Superior temporal gyrus (tissue), 1 donor: ENCODE measurements around the gene GYS1.

Source experiments
- DNase-seq: peaks from one replicate; pipeline ENCODE4 v3.0.0-alpha.2; 2016; ENCODE audit errors: extremely low spot score

Gene GYS1

DNA sequence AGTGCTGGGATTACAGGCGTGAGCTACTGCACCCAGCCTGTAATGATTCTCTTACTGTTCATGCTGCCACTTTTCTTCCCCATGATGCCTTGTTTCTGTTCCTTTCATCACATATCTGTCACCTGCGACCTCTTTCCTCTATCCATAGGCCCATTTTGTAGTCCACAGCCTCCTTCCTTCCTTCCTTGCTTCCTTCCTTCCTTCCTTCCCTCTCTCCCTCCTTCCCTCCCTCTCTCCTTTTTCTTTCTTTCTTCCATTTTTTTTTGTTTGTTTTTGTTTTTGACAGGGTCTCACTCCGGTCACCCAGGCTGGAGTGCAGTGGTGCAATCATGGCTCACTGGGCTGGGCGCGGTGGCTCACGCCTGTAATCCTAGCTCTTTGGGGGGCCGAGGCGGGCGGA, 4.2 kb downstream of the GYS1 start:
- no peak for DNase-seq

DNA sequence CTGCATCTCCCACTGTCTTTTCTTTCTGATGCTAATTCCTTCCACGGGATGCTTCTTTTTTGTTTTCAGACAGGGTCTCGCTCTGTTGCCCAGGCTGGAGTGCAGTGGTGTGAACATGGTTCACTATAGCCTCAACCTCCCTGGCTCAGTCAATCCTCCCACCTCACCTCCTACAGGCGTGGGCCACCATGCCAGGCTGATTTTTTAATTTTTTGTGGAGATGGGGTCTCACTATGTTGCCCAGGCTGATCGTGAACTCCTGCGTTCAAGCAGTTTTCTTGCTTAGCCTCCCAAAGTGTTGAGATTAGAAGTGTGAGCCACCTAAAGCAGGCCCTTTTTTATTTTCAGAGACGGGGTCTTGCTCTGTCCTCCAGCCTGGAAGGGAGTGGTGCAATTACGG, 4.8 kb downstream of the GYS1 start:
- DNase-seq, result no peak

DNA sequence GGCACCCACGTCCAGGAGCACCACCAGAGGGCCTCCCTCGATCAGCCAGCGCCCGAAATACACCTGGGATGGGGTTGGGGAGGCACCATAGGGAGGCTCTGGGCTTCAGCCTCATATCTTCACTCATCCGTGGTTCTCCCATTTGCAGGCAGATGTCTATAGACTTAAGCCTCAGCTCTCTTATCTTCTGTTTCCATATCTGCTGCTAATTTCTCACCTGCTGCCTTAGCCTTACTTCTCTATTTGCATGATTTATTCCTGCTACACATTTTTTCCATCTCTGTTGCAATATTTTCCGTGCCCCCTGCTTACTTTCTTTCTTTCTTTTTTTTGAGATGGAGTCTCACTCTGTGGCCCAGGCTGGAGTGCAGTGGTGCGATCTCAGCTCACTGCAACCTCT, 5.8 kb downstream of the GYS1 start:
- DNase-seq, result no peak

DNA sequence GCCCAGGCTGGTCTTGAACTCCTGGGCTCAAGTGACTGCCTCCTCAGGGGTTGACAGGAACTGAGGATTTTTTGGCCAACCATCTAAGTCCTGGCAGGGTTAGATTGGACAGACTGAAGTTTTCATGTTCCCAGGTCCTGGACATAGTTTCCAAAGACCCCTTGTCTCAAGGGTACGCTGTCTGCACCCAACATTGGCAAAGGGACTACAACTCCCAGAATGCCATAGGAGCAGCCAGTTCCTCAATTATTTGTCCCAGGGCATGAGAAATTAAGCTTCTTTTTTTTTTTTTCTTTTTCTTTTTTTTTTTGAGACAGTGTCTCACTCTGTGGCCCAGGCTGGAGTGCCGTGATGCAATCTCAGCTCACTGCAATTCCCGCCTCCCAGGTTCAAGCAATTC, 6.9 kb downstream of the GYS1 start:
- DNase-seq, result no peak

DNA sequence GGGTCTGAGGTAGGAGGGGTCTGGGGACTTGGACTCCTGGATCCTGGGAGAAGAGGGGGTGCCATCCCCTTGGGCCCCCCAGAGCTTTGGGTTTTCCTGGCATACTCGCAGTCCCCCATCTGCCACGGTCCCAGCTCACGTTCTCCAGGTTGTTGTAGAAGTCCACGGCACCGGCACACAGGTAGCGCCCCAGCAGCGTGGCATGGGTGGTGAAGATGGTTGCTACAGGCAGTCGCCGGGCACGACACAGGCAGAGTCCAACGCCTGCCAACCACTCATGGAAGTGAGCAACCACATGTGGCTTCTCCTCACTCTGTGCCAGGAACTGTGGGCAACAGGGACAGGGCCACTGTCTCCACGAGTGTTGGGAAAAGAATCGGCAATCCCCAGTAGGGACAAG, 7.4 kb downstream of the GYS1 start:
- DNase-seq, result no peak

DNA sequence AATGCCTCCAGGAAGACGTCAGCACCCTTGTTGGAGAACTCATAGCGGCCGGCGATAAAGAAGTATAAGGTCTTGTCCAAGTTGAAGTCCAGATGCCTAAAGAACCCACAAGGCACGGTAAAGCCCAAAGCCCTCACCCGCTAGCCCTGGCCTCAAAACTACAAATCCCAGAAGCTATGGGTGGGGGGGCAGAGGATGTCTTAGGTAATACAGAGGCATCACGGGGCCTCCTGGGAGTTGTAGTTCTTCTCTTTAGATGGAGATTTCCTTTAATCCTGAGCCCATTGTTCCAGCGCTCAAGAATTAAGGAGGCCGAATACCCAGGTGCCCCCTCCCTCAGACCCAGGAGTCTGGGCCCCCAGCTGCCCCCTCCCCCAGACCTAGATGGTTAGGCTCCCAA, 10.8 kb downstream of the GYS1 start:
- DNase-seq, result no peak

DNA sequence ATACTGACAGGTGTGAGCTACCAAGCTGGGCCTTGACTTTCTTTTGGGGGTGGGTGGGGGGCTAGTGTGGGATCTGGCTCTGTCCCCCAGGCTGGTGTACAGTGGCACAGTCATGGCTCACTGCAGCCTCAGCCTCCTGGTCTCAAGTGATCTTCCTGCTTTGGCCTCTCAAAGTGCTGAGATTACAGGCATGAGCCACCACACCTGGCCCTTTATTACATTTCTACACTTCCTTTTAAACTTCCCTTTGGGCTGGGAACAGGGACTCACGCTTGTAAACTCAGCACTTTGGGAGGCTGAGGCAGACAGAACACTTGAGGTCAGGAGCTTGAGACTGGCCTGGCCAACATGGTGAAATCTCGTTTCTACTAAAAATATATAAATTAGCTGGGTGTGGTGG, 16.0 kb downstream of the GYS1 start:
- no peak for DNase-seq

DNA sequence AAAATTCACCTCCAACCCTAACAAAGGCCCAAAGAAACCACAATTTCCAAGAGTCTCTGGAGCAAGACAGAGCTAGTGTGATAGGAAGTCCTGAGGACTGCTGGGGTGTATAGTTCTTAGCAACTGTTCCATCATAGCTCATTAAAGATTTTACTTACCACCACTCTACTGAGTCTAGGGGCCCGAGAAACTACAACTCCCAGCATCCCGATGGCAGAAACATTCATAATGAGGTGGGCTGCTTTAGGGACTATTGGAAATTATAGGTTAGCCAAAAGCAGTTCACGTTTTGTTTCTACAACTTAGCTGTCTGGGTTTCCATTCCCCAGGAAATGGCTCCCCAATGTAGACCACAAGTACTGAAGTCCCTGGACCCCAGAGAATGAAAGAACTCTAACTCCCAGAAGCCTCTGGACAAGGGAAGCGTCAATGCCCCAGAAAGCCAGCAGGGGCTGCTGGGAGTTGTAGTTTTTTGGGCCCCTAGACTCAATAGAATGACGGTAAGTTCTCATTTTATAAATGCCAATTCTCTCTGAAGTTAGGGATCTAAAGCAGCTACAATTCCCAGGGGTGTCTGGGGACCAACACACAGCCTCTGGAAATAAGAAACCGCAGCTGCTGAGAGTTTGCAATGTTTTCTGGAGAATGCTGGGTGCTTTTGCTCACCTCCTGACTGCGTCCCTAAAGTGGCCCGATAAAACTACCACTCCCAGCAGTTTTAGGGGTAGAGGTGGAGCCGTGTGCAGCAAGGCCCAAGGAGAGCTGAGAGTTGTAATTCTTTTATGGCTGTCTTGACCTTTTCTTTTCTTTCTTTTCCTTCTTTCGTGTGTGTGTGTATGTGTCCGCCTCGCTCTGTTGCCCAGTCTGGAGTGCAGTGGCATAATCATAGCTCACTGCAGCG, 16.9 kb downstream of the GYS1 start:
- no peak for DNase-seq

DNA sequence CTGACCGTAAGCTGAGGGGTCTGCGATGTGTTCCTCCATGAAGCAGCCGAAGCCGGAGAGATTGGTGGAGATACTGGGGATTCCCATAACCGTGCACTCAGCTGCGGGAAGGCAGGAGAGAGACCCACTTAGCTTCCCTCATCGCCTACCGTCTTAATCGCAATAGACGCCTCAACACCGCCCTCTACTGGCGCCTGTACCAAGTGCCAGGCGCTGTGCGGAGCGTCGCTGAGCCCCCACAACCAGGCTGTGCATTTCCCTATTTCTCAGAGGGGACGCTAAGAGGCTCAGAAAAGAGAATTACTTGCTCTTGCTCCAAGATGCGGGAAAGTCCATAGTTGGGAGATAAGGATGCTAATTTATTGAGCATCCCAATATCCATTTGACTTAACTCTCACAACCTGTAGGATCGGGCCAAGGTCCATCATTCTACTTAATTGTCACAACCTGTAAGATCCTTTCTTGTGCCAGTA, 22.1 kb downstream of the GYS1 start:
- DNase-seq, result peak; percentile 91

DNA sequence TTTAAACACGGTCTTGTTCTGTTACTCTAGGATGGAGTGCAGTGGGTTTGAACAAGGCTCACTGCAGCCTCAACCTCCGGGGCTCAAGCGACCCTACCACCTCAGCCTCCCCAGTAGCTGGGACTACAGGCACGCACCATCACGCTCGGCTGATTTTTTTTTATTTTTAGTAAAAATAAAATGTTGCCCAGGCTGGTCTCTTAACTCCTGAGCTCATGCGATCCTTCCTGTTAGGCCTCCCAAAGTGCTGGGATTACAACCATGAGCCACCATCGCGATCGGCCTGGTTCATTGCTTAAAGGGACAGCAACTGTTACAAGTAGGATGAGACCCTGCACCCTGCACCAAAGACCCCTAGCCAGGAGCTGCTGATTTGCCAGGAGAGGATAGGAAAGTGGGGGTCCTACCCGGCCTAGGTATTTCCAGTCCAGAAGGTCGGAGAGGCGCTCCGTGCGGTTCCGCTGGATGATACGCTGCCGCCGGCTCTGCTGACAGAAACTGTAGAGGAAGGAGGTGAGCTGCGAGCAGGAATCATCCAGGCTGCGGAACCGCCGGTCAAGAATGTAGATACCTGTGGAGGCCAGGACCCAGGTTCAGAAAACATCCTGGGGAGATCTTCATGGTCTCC, 22.9 kb downstream of the GYS1 start:
- DNase-seq, result no peak

DNA sequence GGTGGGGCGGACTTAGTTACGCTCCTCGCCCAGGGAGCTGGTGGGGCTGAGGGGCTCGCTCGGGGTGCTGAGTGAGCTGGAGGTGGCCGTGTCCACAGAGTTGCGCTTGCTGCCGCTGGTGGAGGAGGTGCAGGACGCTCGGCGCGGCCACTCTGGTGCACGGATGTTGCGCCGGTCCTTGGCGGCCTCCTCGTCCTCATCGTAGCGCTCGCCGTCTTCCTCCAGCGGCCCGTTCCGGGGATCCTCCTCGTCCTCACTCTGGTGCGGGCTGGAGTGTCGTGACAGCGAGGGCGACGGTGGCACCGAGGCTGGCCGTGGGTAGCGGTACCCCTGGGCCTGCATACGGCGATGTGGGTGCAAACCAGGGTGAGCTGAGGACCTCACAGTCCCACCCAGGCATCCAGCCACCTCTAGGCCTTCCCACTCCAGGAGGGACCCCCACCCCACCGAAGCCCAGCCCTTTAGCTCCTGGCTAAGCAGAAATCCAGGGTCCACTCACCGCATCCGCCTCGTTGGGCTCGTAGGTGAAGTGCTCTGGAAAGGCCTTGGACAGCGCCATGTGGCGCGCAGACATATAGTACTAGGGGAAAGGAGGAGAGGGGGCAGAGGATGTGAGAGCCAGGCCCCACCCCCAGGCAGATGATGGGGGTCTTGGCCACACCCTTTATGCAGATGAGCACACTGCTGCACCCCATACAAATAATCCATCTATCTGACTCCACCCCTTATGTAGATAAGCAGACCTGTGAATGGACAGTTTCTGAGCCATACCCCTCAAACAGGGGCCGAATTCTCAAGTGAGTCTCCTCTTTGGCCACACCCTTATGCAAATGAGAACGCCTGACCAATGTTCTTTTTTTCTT, 23.6 kb downstream of the GYS1 start:
- DNase-seq, result no peak

DNA sequence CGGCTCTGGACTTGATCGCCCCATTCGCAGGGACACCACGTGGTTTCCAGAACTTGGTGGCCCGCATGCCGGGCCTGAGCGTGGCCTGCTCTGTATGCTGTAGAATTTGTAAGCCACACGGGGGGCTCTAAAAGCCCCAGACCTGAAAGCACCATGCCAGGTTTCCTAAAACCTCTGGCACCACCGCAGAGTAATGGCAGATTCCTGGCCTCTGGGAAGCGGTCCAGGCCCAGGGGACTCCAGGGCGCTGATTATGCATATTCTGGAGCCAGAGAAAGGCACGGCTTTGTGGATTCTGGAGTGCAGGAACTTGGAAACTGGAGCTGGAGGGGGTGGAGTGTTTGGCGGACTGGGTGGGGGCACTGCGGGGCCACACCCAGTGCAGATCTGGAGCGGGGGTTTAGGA, 24.3 kb downstream of the GYS1 start:
- no peak for DNase-seq

DNA sequence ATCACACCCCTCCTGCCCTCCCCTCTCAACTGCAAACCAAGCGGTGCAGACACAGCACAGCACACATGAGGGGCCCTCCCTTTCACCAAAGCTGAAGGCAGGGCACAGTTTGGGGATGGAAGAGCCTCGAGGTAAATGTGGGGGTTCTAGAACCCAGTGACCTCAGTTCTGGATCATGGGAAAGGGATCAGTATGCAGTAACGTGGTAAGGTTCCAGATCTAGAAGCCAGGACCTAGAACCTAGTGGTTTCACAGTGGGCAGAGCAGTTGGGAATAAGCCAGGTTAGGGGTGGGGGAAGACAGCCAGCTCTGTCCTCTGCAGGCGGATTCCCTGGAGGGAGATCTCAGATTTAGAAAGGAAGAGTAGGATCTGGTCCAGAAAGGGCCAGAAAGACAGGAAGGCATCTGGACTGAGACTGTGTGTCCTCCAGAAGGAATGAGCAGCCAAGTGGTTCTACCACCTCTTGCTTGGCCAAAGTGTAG, 24.9 kb downstream of the GYS1 start:
- DNase-seq, result no peak

DNA sequence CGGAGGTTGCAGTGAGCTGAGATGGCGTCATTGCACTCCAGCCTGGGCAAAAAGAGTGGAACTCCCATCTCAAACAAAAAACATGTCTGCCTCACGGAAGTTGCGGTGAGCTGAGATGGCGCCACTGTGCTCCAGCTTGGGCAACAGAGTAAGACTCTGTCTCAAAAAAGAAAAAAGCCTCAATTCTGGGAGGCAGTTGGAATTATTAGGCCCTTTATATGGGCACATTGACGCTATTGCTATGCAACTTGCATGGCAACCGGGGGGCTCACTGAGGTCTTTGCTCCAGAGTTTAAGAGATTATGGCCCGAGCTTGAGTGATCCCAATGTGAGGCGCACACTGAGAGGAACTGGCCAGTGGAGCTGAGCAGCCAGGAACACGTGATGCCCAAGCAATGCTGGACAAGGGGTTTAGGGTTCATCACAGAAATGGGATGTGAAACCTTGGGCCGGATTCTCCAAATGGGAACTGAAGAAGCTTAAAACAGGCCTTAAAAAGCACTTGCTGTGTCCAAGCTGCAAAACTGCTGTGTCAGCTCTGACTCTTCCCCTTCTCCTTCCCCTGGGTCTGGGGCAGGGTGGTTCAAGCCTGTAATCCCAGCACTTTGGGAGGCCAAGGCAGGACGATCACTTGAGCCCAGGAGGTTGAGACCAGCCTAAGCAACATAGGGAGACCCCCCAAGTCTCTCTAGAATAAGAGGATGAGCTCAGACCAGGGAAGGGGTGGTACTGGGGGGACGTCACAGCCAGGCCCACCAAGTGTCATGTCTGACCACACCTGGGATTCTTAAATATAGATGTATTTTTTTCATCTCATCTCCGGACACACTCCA, 25.5 kb downstream of the GYS1 start:
- peak; percentile 42 for DNase-seq

DNA sequence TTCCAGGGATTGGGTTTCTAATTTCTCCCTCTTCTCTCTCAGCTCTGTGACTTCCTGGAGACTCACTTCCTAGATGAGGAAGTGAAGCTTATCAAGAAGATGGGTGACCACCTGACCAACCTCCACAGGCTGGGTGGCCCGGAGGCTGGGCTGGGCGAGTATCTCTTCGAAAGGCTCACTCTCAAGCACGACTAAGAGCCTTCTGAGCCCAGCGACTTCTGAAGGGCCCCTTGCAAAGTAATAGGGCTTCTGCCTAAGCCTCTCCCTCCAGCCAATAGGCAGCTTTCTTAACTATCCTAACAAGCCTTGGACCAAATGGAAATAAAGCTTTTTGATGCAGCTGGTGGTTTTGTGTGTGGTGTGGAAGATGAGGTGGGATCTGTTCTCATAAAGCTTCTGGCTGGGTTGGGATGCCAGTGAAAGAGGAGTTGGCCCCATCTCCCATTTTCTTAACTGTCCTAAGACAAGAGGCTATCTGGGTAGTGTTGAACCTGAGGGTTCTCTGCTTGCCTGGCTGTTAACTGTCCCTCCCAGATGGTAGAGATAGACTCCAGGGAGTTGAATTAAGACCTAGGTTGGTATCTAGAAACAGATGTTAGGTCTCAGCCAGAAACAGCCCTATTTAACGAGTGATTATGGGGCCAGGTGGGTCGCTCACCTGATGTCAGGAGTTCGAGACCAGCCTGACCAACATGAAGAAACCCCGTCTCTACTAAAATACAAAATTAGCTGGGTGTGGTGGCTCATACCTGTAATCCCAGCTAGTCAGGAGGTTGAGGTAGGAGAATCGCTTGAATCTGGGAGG, 26.4 kb downstream of the GYS1 start:
- no peak for DNase-seq

DNA sequence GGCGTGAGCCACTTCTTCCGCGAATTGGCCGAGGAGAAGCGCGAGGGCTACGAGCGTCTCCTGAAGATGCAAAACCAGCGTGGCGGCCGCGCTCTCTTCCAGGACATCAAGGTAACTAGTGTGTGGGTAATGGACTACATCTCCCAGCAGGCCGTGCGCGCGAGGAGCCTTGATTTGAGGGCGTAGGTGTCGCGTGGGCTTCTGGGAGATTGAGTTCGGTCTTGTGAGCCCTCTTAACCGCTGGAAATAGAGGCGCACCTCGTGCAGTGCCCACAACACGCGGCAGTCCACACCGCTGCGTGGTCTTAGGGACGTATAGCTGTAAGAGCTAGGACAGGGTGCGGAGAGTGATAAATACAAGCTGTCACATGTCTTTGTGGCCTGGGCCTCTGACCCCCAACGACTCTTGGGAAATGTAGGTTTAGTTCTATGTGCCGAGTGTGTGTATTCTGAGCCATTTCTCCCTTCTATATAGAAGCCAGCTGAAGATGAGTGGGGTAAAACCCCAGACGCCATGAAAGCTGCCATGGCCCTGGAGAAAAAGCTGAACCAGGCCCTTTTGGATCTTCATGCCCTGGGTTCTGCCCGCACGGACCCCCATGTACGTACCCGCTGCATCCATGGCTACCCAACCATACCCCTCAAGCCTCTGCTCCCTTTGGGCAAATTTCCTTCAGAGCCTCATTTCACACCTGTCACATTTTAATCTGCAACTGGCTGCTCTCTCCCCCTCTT, 27.1 kb downstream of the GYS1 start:
- peak; percentile 94 for DNase-seq

DNA sequence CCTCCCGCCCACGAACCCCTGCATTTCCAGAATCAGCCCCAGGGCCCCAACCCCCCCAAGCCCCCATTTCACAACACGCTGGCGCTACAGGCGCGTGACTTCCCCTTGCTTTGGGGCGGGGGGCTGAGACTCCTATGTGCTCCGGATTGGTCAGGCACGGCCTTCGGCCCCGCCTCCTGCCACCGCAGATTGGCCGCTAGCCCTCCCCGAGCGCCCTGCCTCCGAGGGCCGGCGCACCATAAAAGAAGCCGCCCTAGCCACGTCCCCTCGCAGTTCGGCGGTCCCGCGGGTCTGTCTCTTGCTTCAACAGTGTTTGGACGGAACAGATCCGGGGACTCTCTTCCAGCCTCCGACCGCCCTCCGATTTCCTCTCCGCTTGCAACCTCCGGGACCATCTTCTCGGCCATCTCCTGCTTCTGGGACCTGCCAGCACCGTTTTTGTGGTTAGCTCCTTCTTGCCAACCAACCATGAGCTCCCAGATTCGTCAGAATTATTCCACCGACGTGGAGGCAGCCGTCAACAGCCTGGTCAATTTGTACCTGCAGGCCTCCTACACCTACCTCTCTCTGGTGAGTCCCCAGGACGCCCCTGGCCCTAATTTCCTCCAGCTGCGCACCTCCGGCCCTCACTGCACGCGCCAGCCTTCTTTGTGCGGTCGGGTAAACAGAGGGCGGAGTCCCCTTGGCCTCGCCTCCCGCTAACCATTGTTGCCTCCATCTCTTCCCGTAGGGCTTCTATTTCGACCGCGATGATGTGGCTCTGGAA, 27.9 kb downstream of the GYS1 start, which contains the start of gene FTL:
FTL (plus strand) TSS at position 270 of the 766 bp plus-strand sequence; CDS start at position 469, 199 bp downstream.
- peak; percentile 98 for DNase-seq

DNA sequence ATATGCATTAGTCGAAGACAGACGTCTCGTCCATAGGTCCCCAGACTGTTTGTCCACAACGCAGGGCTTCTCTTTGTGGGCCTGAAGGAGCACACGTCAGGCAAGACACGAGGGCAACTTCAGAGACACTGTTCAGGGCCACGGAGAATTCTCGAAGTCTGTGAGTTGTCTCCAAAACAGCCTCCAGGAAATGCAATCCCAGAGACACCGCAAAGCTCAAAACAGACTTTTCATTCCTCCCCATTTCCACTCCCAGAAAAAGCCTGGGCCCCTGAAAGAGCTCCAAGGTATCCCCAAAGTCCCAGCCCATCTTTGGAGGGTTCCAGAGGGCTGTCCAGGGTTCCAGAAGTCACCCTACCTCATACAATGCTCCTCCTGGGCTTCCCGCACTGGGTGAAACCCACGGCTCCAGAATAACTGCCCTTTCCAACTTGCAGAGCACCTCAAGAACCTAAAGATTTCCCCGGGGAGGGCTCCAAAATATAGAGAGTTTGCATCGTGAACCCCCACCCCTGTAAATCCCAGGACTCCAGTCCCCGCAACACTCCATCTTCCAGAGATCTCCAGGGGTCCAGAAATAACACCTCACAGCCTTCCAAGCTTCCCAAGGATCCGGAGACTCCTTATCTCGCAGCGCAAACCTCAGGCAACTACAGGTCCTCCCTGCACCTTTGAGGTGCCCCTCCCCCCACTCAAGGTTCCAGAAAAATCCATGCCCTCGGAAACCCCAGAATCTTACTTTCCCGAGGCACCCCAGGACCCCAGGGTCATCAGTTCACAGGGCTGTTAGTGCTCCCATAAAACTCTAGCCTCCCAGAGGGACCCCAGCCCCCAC, 28.7 kb downstream of the GYS1 start:
- DNase-seq, result peak; percentile 65
